HepG2 (cell line): ENCODE results near the gene IL17RB. TPM values are rescaled to one million over a fixed set of nuclear protein-coding genes. Genes with fewer than 3 reads are reported as not detected.
A peak's percentile ranks its signal among the peaks of the same experiment; 100 is the strongest.

Experiments
- DNMT1 ChIP-seq: sonication (generic); formaldehyde crosslinking; IDR thresholded peaks from 2 replicates; pipeline ENCODE4 v1.5.1; 2020; ENCODE audit warnings: mild to moderate bottlenecking, missing genetic modification reagents
- FOXJ3 ChIP-seq: sonication (generic); formaldehyde crosslinking; IDR thresholded peaks from 2 replicates; pipeline ENCODE4 v1.4.0; 2020; ENCODE audit warnings: missing genetic modification reagents, mild to moderate bottlenecking, borderline replicate concordance
- GABPB1 ChIP-seq: IDR thresholded peaks from 2 replicates; pipeline ENCODE4 v1.6.1; 2016; ENCODE audit warnings: mild to moderate bottlenecking, missing genetic modification reagents, moderate library complexity, missing compliant biosample characterization
- HHEX ChIP-seq: IDR thresholded peaks from 2 replicates; pipeline ENCODE4 v1.6.1; 2016; ENCODE audit warnings: control low read depth
- HOXA9 ChIP-seq: sonication (generic); formaldehyde crosslinking; IDR thresholded peaks from 2 replicates; pipeline ENCODE4 v1.8.1; 2022; ENCODE audit warnings: missing genetic modification reagents, mild to moderate bottlenecking, moderate library complexity, borderline replicate concordance
- JUN ChIP-seq: sonication (generic); formaldehyde crosslinking; IDR thresholded peaks from 2 replicates; pipeline ENCODE4 v1.4.0; 2020; ENCODE audit warnings: mild to moderate bottlenecking, missing genetic modification reagents
- KDM5A ChIP-seq: fragments of 200-600 bp; sonication (generic); IDR thresholded peaks from 2 replicates; pipeline ENCODE4 v1.7.0; 2018; ENCODE audit warnings: antibody characterized with exemption, mild to moderate bottlenecking, low read length, borderline replicate concordance
- KLF15 ChIP-seq: sonication (generic); formaldehyde crosslinking; IDR thresholded peaks from 2 replicates; pipeline ENCODE4 v1.8.1; 2023; ENCODE audit warnings: borderline replicate concordance, mild to moderate bottlenecking, inconsistent platforms, missing genetic modification reagents, mixed read lengths
- MIER3 ChIP-seq: IDR thresholded peaks from 2 replicates; pipeline ENCODE4 v1.6.1; 2016; ENCODE audit warnings: missing compliant biosample characterization, borderline replicate concordance
- PHF20 ChIP-seq: sonication (generic); formaldehyde crosslinking; IDR thresholded peaks from 2 replicates; pipeline ENCODE4 v1.5.0; 2020; ENCODE audit warnings: mild to moderate bottlenecking, missing genetic modification reagents
- PHF21A ChIP-seq: sonication (generic); formaldehyde crosslinking; IDR thresholded peaks from 2 replicates; pipeline ENCODE4 v1.5.0; 2020; ENCODE audit warnings: mild to moderate bottlenecking, missing genetic modification reagents
- PITX1 ChIP-seq: sonication (generic); formaldehyde crosslinking; IDR thresholded peaks from 2 replicates; pipeline ENCODE4 v1.5.1; 2020; ENCODE audit warnings: mild to moderate bottlenecking, missing genetic modification reagents
- SAFB2 ChIP-seq: sonication (generic); formaldehyde crosslinking; IDR thresholded peaks from 2 replicates; pipeline ENCODE4 v1.5.1; 2020; ENCODE audit warnings: missing genetic modification reagents, low read depth, mild to moderate bottlenecking, borderline replicate concordance
- SOX5 ChIP-seq: IDR thresholded peaks from 2 replicates; pipeline ENCODE4 v1.6.1; 2016; ENCODE audit warnings: borderline replicate concordance
- SP1 ChIP-seq, 2 experiments: fragments of 450-650 bp in 1 of 2; sonication (generic) in 1 of 2; formaldehyde crosslinking in 1 of 2; IDR thresholded peaks; 2 replicates each; pipeline versions ENCODE4 v1.4.0 to v1.6.1; 2016 to 2020; ENCODE audit warnings: missing genetic modification reagents in 1 of 2
- THAP11 ChIP-seq: IDR thresholded peaks from 2 replicates; pipeline ENCODE4 v1.6.1; 2016; ENCODE audit warnings: missing biosample characterization, missing genetic modification reagents
- TP53 ChIP-seq: sonication (generic); formaldehyde crosslinking; conservative IDR thresholded peaks from 2 replicates; pipeline ENCODE4 v1.4.0; 2020; ENCODE audit warnings: missing genetic modification reagents
- ZNF263 ChIP-seq: sonication (generic); formaldehyde crosslinking; IDR thresholded peaks from 2 replicates; pipeline ENCODE4 v1.4.0; 2020; ENCODE audit warnings: missing genetic modification reagents
- ZNF557 ChIP-seq: sonication (generic); formaldehyde crosslinking; IDR thresholded peaks from 2 replicates; pipeline ENCODE4 v1.4.0; 2020; ENCODE audit warnings: missing genetic modification reagents
- ZNF768 ChIP-seq: sonication (generic); formaldehyde crosslinking; IDR thresholded peaks from 2 replicates; pipeline ENCODE4 v1.4.0; 2020; ENCODE audit warnings: missing genetic modification reagents
- ZNF891 ChIP-seq: sonication (generic); formaldehyde crosslinking; IDR thresholded peaks from 2 replicates; pipeline ENCODE4 v1.5.0; 2020; ENCODE audit warnings: mild to moderate bottlenecking, missing genetic modification reagents
- ZSCAN12 ChIP-seq: sonication (generic); formaldehyde crosslinking; IDR thresholded peaks from 2 replicates; pipeline ENCODE4 v1.9.0; 2021; ENCODE audit warnings: mild to moderate bottlenecking, missing genetic modification reagents
- ZSCAN31 ChIP-seq: sonication (generic); formaldehyde crosslinking; IDR thresholded peaks from 2 replicates; pipeline ENCODE4 v1.5.0; 2020; ENCODE audit warnings: low read depth, mild to moderate bottlenecking, missing genetic modification reagents
- polyA plus RNA-seq, 8 experiments: library from polyadenylated mRNA; depleted of rRNA in 3 of 8; stranded (reverse) in 7 of 8; unstranded in 1 of 8; fragments of >200 nt; fragmentation: Illumina TruSeq in 4 of 8; extraction: Trizol in 4 of 8; gene quantifications; 2 replicates each; pipeline versions ENCODE4 v1.2.1 to v1.2.3, GENCODE V29; 2011 to 2016; ENCODE audit warnings: low read depth in 4 of 8, missing spikeins in 1 of 8, mixed read lengths in 1 of 8; ENCODE audit not compliant: insufficient read depth in 1 of 8
- total RNA-seq, 5 experiments: library from RNA; depleted of rRNA; stranded (reverse); fragments of >200 nt; fragmentation: Illumina TruSeq; extraction: Trizol; gene quantifications; 2 replicates each; pipeline ENCODE4 v1.2.3, GENCODE V29; 2016; ENCODE audit warnings: low read depth in 1 of 5
- TF ChIP-seq, protein P1 (sequence below): sonication (generic); formaldehyde crosslinking; IDR thresholded peaks from 2 replicates; pipeline ENCODE4 v1.4.0; 2020; ENCODE audit warnings: missing genetic modification reagents
- TF ChIP-seq, protein P2 (sequence below): sonication (generic); IDR thresholded peaks from 2 replicates; pipeline ENCODE4 v1.6.1; 2016; ENCODE audit warnings: low read depth, borderline replicate concordance
- TF ChIP-seq, protein P3 (sequence below): sonication (generic); formaldehyde crosslinking; IDR thresholded peaks from 2 replicates; pipeline ENCODE4 v1.4.0; 2020; ENCODE audit warnings: missing genetic modification reagents

The IL17RB gene
- total and polyA plus RNA-seq, 2 of the 13 experiments (the other 11 are each of a cell fraction or from before 2014, with no cell fraction given): 130 to 190 TPM

DNA sequence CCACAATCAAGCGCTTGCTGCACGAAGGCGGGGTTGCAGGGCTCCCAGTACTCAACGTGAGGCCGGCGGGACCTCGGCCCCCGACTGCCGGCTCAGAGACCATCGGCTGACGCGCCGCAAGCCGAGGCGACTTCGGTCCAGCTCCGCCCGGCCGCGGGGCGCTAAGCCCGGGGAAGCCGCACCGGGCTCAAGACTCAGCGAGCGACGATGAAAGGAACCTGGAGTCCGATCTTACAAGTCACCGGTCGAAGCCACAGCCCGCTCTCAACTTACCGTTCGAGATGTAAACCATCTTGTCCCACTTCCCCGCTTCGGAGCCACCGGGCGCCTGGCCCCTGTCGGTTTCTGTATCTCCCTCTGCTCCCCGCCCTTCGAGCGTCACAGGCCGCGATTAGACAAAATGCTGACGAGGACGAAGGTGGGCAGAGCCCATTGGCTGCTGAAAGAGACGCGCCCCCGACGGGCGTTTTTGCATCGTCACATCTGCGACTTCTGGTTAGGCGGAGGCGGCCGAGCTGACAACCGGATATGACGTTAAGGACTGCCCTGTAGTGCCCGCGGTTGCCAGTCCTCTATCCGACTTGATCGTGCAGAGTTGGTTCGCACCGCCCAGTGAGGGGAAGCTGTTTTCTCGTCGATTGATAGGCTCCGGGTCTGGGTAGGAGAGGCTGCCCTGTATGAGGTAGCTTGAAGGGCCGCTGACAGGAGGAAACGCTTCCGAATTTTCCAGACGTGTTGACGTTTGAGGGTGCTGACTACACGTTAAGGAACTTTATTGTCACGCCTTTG is 45.3 kb downstream of the IL17RB start, which contains the start of gene SELENOK (continued):
- TF ChIP-seq, protein P1, sequence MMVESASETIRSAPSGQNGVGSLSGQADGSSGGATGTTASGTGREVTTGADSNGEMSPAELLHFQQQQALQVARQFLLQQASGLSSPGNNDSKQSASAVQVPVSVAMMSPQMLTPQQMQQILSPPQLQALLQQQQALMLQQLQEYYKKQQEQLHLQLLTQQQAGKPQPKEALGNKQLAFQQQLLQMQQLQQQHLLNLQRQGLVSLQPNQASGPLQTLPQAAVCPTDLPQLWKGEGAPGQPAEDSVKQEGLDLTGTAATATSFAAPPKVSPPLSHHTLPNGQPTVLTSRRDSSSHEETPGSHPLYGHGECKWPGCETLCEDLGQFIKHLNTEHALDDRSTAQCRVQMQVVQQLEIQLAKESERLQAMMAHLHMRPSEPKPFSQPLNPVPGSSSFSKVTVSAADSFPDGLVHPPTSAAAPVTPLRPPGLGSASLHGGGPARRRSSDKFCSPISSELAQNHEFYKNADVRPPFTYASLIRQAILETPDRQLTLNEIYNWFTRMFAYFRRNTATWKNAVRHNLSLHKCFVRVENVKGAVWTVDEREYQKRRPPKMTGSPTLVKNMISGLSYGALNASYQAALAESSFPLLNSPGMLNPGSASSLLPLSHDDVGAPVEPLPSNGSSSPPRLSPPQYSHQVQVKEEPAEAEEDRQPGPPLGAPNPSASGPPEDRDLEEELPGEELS (CRISPR knock-in tag): peak; percentile 20; the same call in 1 of the 2 replicates
- peak; percentile 41; the same call in 1 of the 2 replicates for TF ChIP-seq PHF21A (CRISPR knock-in tag)
- no peak for TF ChIP-seq TP53
- peak; percentile 23; the same call in 1 of the 2 replicates for TF ChIP-seq ZNF768 (CRISPR knock-in tag)
- TF ChIP-seq ZNF557: no peak
- TF ChIP-seq GABPB1 (CRISPR knock-in tag): peak; percentile 97
- peak; percentile 94 for TF ChIP-seq ZSCAN31
- no peak for TF ChIP-seq ZNF263 (CRISPR knock-in tag)
- TF ChIP-seq JUN (CRISPR knock-in tag): peak; percentile 51; the same call in 1 of the 2 replicates
- TF ChIP-seq KLF15 (CRISPR knock-in tag): 0 out of 2 replicates have a peak, but pooled peaks have one; percentile 27
- TF ChIP-seq PHF20: peak; percentile 94
- TF ChIP-seq ZSCAN12 (CRISPR knock-in tag): no peak
- peak; percentile 85; the same call in 1 of the 2 replicates for TF ChIP-seq DNMT1 (CRISPR knock-in tag)
- peak; percentile 74; the same call in 1 of the 2 replicates for TF ChIP-seq MIER3
- peak; percentile 43 for TF ChIP-seq PITX1 (CRISPR knock-in tag)
- TF ChIP-seq HHEX (CRISPR knock-in tag): no peak
- no peak for TF ChIP-seq HOXA9 (CRISPR knock-in tag)
- peak; percentile 77 for TF ChIP-seq KDM5A
- TF ChIP-seq ZNF891 (CRISPR knock-in tag): 0 out of 2 replicates have a peak, but pooled peaks have one; percentile 58
- TF ChIP-seq, protein P2, sequence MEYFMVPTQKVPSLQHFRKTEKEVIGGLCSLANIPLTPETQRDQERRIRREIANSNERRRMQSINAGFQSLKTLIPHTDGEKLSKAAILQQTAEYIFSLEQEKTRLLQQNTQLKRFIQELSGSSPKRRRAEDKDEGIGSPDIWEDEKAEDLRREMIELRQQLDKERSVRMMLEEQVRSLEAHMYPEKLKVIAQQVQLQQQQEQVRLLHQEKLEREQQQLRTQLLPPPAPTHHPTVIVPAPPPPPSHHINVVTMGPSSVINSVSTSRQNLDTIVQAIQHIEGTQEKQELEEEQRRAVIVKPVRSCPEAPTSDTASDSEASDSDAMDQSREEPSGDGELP: peak; percentile 49; the same call in 1 of the 2 replicates
- peak; percentile 93 for TF ChIP-seq THAP11 (CRISPR knock-in tag)
- TF ChIP-seq SP1 (IDR thresholded peaks at IDR 0.05): no peak
- TF ChIP-seq SP1 (CRISPR knock-in tag; IDR thresholded peaks at IDR 0.05): peak; percentile 72
- TF ChIP-seq SAFB2 (CRISPR knock-in tag): peak; percentile 87; the same call in 1 of the 2 replicates
- peak; percentile 12; the same call in 1 of the 2 replicates for TF ChIP-seq SOX5
- no peak for TF ChIP-seq FOXJ3 (CRISPR knock-in tag)
- TF ChIP-seq, protein P3, sequence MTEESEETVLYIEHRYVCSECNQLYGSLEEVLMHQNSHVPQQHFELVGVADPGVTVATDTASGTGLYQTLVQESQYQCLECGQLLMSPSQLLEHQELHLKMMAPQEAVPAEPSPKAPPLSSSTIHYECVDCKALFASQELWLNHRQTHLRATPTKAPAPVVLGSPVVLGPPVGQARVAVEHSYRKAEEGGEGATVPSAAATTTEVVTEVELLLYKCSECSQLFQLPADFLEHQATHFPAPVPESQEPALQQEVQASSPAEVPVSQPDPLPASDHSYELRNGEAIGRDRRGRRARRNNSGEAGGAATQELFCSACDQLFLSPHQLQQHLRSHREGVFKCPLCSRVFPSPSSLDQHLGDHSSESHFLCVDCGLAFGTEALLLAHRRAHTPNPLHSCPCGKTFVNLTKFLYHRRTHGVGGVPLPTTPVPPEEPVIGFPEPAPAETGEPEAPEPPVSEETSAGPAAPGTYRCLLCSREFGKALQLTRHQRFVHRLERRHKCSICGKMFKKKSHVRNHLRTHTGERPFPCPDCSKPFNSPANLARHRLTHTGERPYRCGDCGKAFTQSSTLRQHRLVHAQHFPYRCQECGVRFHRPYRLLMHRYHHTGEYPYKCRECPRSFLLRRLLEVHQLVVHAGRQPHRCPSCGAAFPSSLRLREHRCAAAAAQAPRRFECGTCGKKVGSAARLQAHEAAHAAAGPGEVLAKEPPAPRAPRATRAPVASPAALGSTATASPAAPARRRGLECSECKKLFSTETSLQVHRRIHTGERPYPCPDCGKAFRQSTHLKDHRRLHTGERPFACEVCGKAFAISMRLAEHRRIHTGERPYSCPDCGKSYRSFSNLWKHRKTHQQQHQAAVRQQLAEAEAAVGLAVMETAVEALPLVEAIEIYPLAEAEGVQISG (CRISPR knock-in tag): peak; percentile 81
